B cell (primary cell): ENCODE results near the gene LIPM. TPM values are rescaled to one million over a fixed set of nuclear protein-coding genes. Genes with fewer than 3 reads are reported as not detected.

Experiments used
- ATAC-seq: fragments of 200-7000 bp; cut with Tn5 transposase; one replicate; pipeline ENCODE4 v1.10.0; 2021; ENCODE audit warnings: low read depth, mild to moderate bottlenecking, moderate number of reproducible peaks, moderate library complexity
- CTCF ChIA-PET: fragments of 350-600 bp; sonication (Branson Sonifier 250); formaldehyde crosslinking; loops from one replicate; lab custom pipeline; 2021; ENCODE audit warnings: antibody characterized with exemption, inconsistent platforms; lab: Charles Lee
- POLR2A ChIA-PET: fragments of 350-600 bp; sonication (Branson Sonifier 250); formaldehyde crosslinking; loops from one replicate; lab custom pipeline; 2021; ENCODE audit warnings: antibody characterized with exemption; lab: Charles Lee
- DNase-seq: peaks from one replicate; pipeline ENCODE4 v3.0.0; 2013
- H2AFZ ChIP-seq: 2 replicates; pipeline ENCODE4 v1.6.1; 2012; ENCODE audit warnings: mild to moderate bottlenecking, low read depth, low read length; ENCODE audit not compliant: insufficient read depth, poor library complexity, severe bottlenecking
- H3K27ac ChIP-seq, 2 donors: 1 replicate in 1 of 2; 2 replicates in 1 of 2; pipeline ENCODE4 v1.5.1; 2012 to 2013; ENCODE audit warnings: low read length in 2 of 2, mild to moderate bottlenecking in 2 of 2, moderate library complexity in 1 of 2
- H3K27me3 ChIP-seq, 4 experiments: fragments of 200-600 bp in 1 of 4; sonication (generic) in 1 of 4; replicated peaks in 1 of 4; 1 replicate in 2 of 4; 2 replicates in 2 of 4; pipeline versions ENCODE4 v1.6.1 to v1.7.0; 2013 to 2016; ENCODE audit warnings: low read length in 3 of 4, mild to moderate bottlenecking in 2 of 4, mixed read lengths in 1 of 4, moderate library complexity in 1 of 4; ENCODE audit not compliant: insufficient read depth in 4 of 4, control insufficient read depth in 3 of 4; ENCODE audit errors: control extremely low read depth in 1 of 4
- H3K36me3 ChIP-seq, 2 experiments: replicated peaks in 1 of 2; 1 replicate in 1 of 2; 2 replicates in 1 of 2; pipeline versions ENCODE4 v1.6.1 to v1.7.1; 2013; ENCODE audit warnings: low read length in 1 of 2; ENCODE audit not compliant: insufficient read depth in 2 of 2, control insufficient read depth in 1 of 2; ENCODE audit errors: control extremely low read depth in 1 of 2, extremely low read depth in 1 of 2
- H3K4me1 ChIP-seq, 2 donors: fragments of 200-600 bp in 1 of 2; sonication (generic) in 1 of 2; 1 replicate in 1 of 2; 2 replicates in 1 of 2; pipeline versions ENCODE4 v1.5.1 to v1.6.1; 2013 to 2017; ENCODE audit warnings: low read length in 2 of 2; ENCODE audit not compliant: control insufficient read depth in 2 of 2, insufficient read depth in 2 of 2
- H3K4me2 ChIP-seq: replicated peaks from 2 replicates; pipeline ENCODE3; 2012; ENCODE audit warnings: mild to moderate bottlenecking, low read depth, low read length; ENCODE audit not compliant: poor library complexity, severe bottlenecking
- H3K4me3 ChIP-seq, 5 experiments: fragments of 200-600 bp in 1 of 5; sonication (generic) in 1 of 5; 1 replicate in 3 of 5; 2 replicates in 2 of 5; pipeline versions ENCODE4 v1.5.1 to v1.7.0; 2011 to 2016; ENCODE audit warnings: low read length in 4 of 5, mild to moderate bottlenecking in 4 of 5, low read depth in 2 of 5, control low read depth in 1 of 5, moderate library complexity in 1 of 5; ENCODE audit not compliant: insufficient read depth in 1 of 5; ENCODE audit errors: control extremely low read depth in 1 of 5, extremely low read depth in 1 of 5
- H3K79me2 ChIP-seq: fragments of 200-600 bp; sonication (generic); one replicate; pipeline ENCODE4 v1.6.0; 2016; ENCODE audit warnings: low read length; ENCODE audit not compliant: control insufficient read depth, insufficient read depth
- H3K9ac ChIP-seq: fragments of 200-600 bp; sonication (generic); 2 replicates; pipeline ENCODE4 v1.6.1; 2017; ENCODE audit warnings: mild to moderate bottlenecking, low read length, moderate library complexity
- H3K9me3 ChIP-seq, 3 donors: one replicate each; pipeline versions ENCODE4 v1.6.1 to v1.7.1; 2013; ENCODE audit warnings: low read length in 2 of 3; ENCODE audit not compliant: control insufficient read depth in 2 of 3, insufficient read depth in 1 of 3; ENCODE audit errors: control extremely low read depth in 1 of 3
- H4K20me1 ChIP-seq: 2 replicates; pipeline ENCODE4 v1.6.0; 2012; ENCODE audit warnings: mild to moderate bottlenecking, low read length; ENCODE audit not compliant: insufficient read depth, control insufficient read depth, poor library complexity, severe bottlenecking
- H3K27ac Mint-ChIP-seq: one replicate; pipeline ENCODE4 v1.8.0; 2021; ENCODE audit warnings: mixed read lengths
- H3K27me3 Mint-ChIP-seq: one replicate; pipeline ENCODE4 v1.8.0; 2021; ENCODE audit warnings: mixed read lengths
- H3K4me1 Mint-ChIP-seq: one replicate; pipeline ENCODE4 v1.8.0; 2021; ENCODE audit warnings: mixed read lengths
- H3K4me3 Mint-ChIP-seq: one replicate; pipeline ENCODE4 v1.8.0; 2021; ENCODE audit warnings: mixed read lengths
- H3K9me3 Mint-ChIP-seq: one replicate; pipeline ENCODE4 v1.8.0; 2022; ENCODE audit warnings: mixed read lengths; ENCODE audit not compliant: insufficient read depth
- CTCF ChIP-seq: fragments of 200-600 bp; IDR thresholded peaks from one replicate; pipeline ENCODE4 v1.8.0; 2022; ENCODE audit warnings: antibody characterized with exemption, mild to moderate bottlenecking
- EZH2 ChIP-seq: IDR thresholded peaks from 2 replicates; pipeline ENCODE4 v1.6.1; 2012; ENCODE audit warnings: borderline replicate concordance, low read depth, mild to moderate bottlenecking, moderate library complexity, low read length; ENCODE audit not compliant: insufficient read depth, poor library complexity, severe bottlenecking
- WGBS: methylation state at CpG from one replicate; pipeline ENCODE4 v1.1.5; 2013; ENCODE audit warnings: missing lambda C conversion rate; ENCODE audit not compliant: insufficient coverage; 5-methylcytosine and 5-hydroxymethylcytosine counted together
- intact Hi-C: fragments of 100-400 bp; cut with micrococcal nuclease; formaldehyde crosslinking; loops from one replicate; pipeline ENCODE4 v1.10.0; 2022
- polyA plus RNA-seq: library from polyadenylated mRNA; depleted of rRNA; stranded (reverse); fragments of >200 nt; gene quantifications from 2 replicates; pipeline ENCODE4 v1.2.3, GENCODE V29; 2012
- total RNA-seq, 2 donors: library from RNA; stranded (reverse); fragments of 120-200 nt in 1 of 2; gene quantifications; 1 replicate in 1 of 2; 2 replicates in 1 of 2; pipeline versions ENCODE4 v1.2.3 to v1.2.4, GENCODE V29; 2013 to 2022

The LIPM gene
- total and polyA plus RNA-seq, 2 donors (not counting 1 experiment from before 2014, with no cell fraction given), result not detected

GRCh38 chr10:88813200-88813599 is 10.7 kb downstream of the LIPM start:
- POLR2A ChIA-PET, result no interaction called here
- CTCF ChIA-PET, result interaction anchor here (1.0 to 1.5 kb wide), 3 partner anchors 10 to 122 kb away, joined by 3 to 8 read pairs (median 3); no protein-coding TSS in a partner anchor
- no peaks in the 10 kb centered on the region for H4K20me1 ChIP-seq
- H3K27ac Mint-ChIP-seq, result no peak overlapping the region
- H3K36me3 ChIP-seq, result no peaks in the 10 kb centered on the region
- no peak overlapping the region for H2AFZ ChIP-seq
- 88% methylated on average over 1 of the region's 6 CpGs for WGBS
- no peaks in the 10 kb centered on the region for H3K27me3 ChIP-seq
- ATAC-seq (no peak), DNase-seq (no peak)
- no peak overlapping the region for H3K4me2 ChIP-seq
- no peaks in the 10 kb centered on the region for H3K4me1 ChIP-seq
- H3K79me2 ChIP-seq, result no peaks in the 10 kb centered on the region
- peaks cover 13% of the 10 kb centered on the region for H3K27me3 Mint-ChIP-seq
- H3K4me1 Mint-ChIP-seq, result no peaks in the 10 kb centered on the region
- no peak overlapping the region for H3K4me3 ChIP-seq
- no peak overlapping the region for H3K27ac ChIP-seq
- intact Hi-C loops, result no loop called here
- TF ChIP-seq CTCF (no peak), EZH2 (no peak)
- H3K4me3 Mint-ChIP-seq, result no peak overlapping the region
- H3K9ac ChIP-seq, result no peak overlapping the region
- no peaks in the 10 kb centered on the region for H3K9me3 ChIP-seq
- H3K9me3 Mint-ChIP-seq, result no peaks in the 10 kb centered on the region

GRCh38 chr10:88819290-88819689 is 16.8 kb downstream of the LIPM start:
- ATAC-seq (no peak), DNase-seq (no peak)
- no peak overlapping the region for H3K27ac ChIP-seq
- no peak overlapping the region for H3K4me3 Mint-ChIP-seq
- no peak for TF ChIP-seq EZH2
- no peak for TF ChIP-seq CTCF
- no peaks in the 10 kb centered on the region for H3K9me3 Mint-ChIP-seq
- H3K27me3 Mint-ChIP-seq, result no peaks in the 10 kb centered on the region
- no peaks in the 10 kb centered on the region for H3K79me2 ChIP-seq
- no peak overlapping the region for H3K4me3 ChIP-seq
- no peak overlapping the region for H3K4me2 ChIP-seq
- no peak overlapping the region for H3K9ac ChIP-seq
- no CpG with 5 or more reads among the region's 3 CpGs for WGBS
- H3K36me3 ChIP-seq, result no peaks in the 10 kb centered on the region
- no peak overlapping the region for H3K27ac Mint-ChIP-seq
- no peaks in the 10 kb centered on the region for H3K4me1 ChIP-seq
- intact Hi-C loops, result no loop called here
- H3K9me3 ChIP-seq, result no peaks in the 10 kb centered on the region
- CTCF ChIA-PET, result no interaction called here
- H4K20me1 ChIP-seq, result no peaks in the 10 kb centered on the region
- H3K4me1 Mint-ChIP-seq, result no peaks in the 10 kb centered on the region
- H2AFZ ChIP-seq, result no peak overlapping the region
- POLR2A ChIA-PET, result no interaction called here
- no peaks in the 10 kb centered on the region for H3K27me3 ChIP-seq
